A549 (cell line): Measurements from ENCODE around the gene RAB5IF.

Experiments
- CTCF ChIP-seq: fragments of >200 bp; sonication (Bioruptor Twin); formaldehyde crosslinking; IDR thresholded peaks from 3 replicates; pipeline ENCODE4 v1.5.1; 2016
- ELK1 ChIP-seq: fragments of 150-350 bp; IDR thresholded peaks from 2 replicates; pipeline ENCODE4 v1.6.1; 2014; ENCODE audit warnings: low read depth, mild to moderate bottlenecking, low read length
- KDM1A ChIP-seq: fragments of 200-600 bp; sonication (generic); IDR thresholded peaks from 2 replicates; pipeline ENCODE4 v1.6.1; 2016; ENCODE audit warnings: low read depth, mild to moderate bottlenecking
- POLR2A ChIP-seq: IDR thresholded peaks from 2 replicates; pipeline ENCODE4 v1.6.1; 2012; ENCODE audit warnings: mild to moderate bottlenecking, low read length
- RFX5 ChIP-seq: fragments of 450-650 bp; IDR thresholded peaks from 2 replicates; pipeline ENCODE4 v1.7.1; 2014; ENCODE audit warnings: antibody characterized with exemption, mild to moderate bottlenecking, moderate library complexity
- RNF2 ChIP-seq: fragments of 200-600 bp; sonication (generic); IDR thresholded peaks from 2 replicates; pipeline ENCODE4 v1.6.1; 2016; ENCODE audit warnings: low read depth, mild to moderate bottlenecking, antibody characterized with exemption, moderate library complexity, borderline replicate concordance

GRCh38 chr20:36573798-36574365 lies 31.7 kb upstream of the RAB5IF start:
- TF ChIP-seq CTCF (no peak), KDM1A (no peak), POLR2A (no peak), RNF2 (no peak; the same call in 1 of the 2 replicates), RFX5 (no peak), ELK1 (no peak)
